Smooth muscle cell (in vitro differentiated cells): Measurements from ENCODE around the gene PTPRJ. TPM values are rescaled to one million over a fixed set of nuclear protein-coding genes. Genes with fewer than 3 reads are reported as not detected.

Experiments
- DNase-seq: peaks from one replicate; lab custom pipeline; 2025; ENCODE audit not compliant: unreplicated experiment; lab: John Stamatoyannopoulos, UW
- H2AFZ ChIP-seq: fragments of 200-600 bp; sonication (generic); 2 replicates; pipeline ENCODE4 v1.6.0; 2016; ENCODE audit warnings: antibody characterized with exemption, low read depth, mild to moderate bottlenecking
- H3F3A ChIP-seq: fragments of 200-600 bp; sonication (generic); 2 replicates; pipeline ENCODE4 v1.6.0; 2017; ENCODE audit warnings: antibody characterized with exemption, low read depth
- H3K27ac ChIP-seq: fragments of 200-600 bp; sonication (generic); 2 replicates; pipeline ENCODE4 v1.5.1; 2016; ENCODE audit warnings: low read depth, mild to moderate bottlenecking
- H3K27me3 ChIP-seq: fragments of 200-600 bp; sonication (generic); 2 replicates; pipeline ENCODE4 v1.6.1; 2016; ENCODE audit warnings: low read depth, mild to moderate bottlenecking
- H3K36me3 ChIP-seq: fragments of 200-600 bp; sonication (generic); 2 replicates; pipeline ENCODE4 v1.5.1; 2016; ENCODE audit warnings: low read depth
- H3K4me1 ChIP-seq: fragments of 200-600 bp; sonication (generic); 2 replicates; pipeline ENCODE4 v1.5.1; 2016; ENCODE audit warnings: low read depth
- H3K4me2 ChIP-seq: fragments of 200-600 bp; sonication (generic); 2 replicates; pipeline ENCODE4 v1.6.0; 2016; ENCODE audit warnings: mild to moderate bottlenecking
- H3K4me3 ChIP-seq: fragments of 200-600 bp; sonication (generic); 2 replicates; pipeline ENCODE4 v1.5.1; 2016; ENCODE audit warnings: mild to moderate bottlenecking
- H3K79me2 ChIP-seq: fragments of 200-600 bp; sonication (generic); 2 replicates; pipeline ENCODE4 v1.6.0; 2016; ENCODE audit warnings: low read depth, mild to moderate bottlenecking
- H3K9ac ChIP-seq: fragments of 200-600 bp; sonication (generic); 2 replicates; pipeline ENCODE4 v1.6.0; 2016; ENCODE audit warnings: low read depth
- H3K9me3 ChIP-seq: fragments of 200-600 bp; sonication (generic); replicated peaks from 2 replicates; pipeline ENCODE4 v1.5.1; 2016; ENCODE audit warnings: low read depth
- H4K20me1 ChIP-seq: fragments of 200-600 bp; sonication (generic); 2 replicates; pipeline ENCODE4 v1.6.0; 2016; ENCODE audit warnings: low read depth
- CTCF ChIP-seq: fragments of 200-600 bp; sonication (generic); IDR thresholded peaks from 2 replicates; pipeline ENCODE4 v1.5.1; 2017; ENCODE audit warnings: borderline replicate concordance, mild to moderate bottlenecking, antibody characterized with exemption; ENCODE audit not compliant: insufficient read depth, poor library complexity, severe bottlenecking
- WGBS: methylation state at CpG from one replicate; pipeline ENCODE4 v1.1.7; 2016; ENCODE audit warnings: low lambda C conversion rate; 5-methylcytosine and 5-hydroxymethylcytosine counted together
- polyA plus RNA-seq: library from polyadenylated mRNA; unstranded; fragments of >200 nt; fragmentation: Nextera tagmentation; extraction: Ambion mirVana; gene quantifications from 2 replicates; pipeline ENCODE4 v1.2.1, GENCODE V29; 2016
- total RNA-seq: library from RNA; depleted of rRNA; stranded (reverse); fragments of >200 nt; gene quantifications from 2 replicates; pipeline ENCODE4 v1.2.3, GENCODE V29; 2014

Gene PTPRJ
- total and polyA plus RNA-seq, 2 experiments from 2014 or later, result 1.5 to 6.3 TPM

- DNase-seq, result no peak
- H3K27me3 ChIP-seq, result no peaks in the 10 kb centered on the region
- no peaks in the 10 kb centered on the region for H3K36me3 ChIP-seq
- no peak overlapping the region for H3K4me3 ChIP-seq
- no peak overlapping the region for H3K4me2 ChIP-seq
- H4K20me1 ChIP-seq, result no peaks in the 10 kb centered on the region
- 96% methylated on average over 9 of the region's 9 CpGs for WGBS
- H3K27ac ChIP-seq, result no peak overlapping the region
- H3F3A ChIP-seq, result no peaks in the 10 kb centered on the region
- H3K9ac ChIP-seq, result no peak overlapping the region
- no peaks in the 10 kb centered on the region for H3K4me1 ChIP-seq
- H2AFZ ChIP-seq, result no peak overlapping the region
- no peaks in the 10 kb centered on the region for H3K79me2 ChIP-seq
- TF ChIP-seq CTCF, result no peak
- no peaks in the 10 kb centered on the region for H3K9me3 ChIP-seq
Observed at GRCh38 chr11:48043991-48044512, 63.7 kb downstream of the PTPRJ start.

- no peak overlapping the region for H3K9ac ChIP-seq
- no peaks in the 10 kb centered on the region for H3K4me1 ChIP-seq
- H3K27ac ChIP-seq, result no peak overlapping the region
- H3K4me3 ChIP-seq, result no peak overlapping the region
- WGBS, result 96% methylated on average over 7 of the region's 7 CpGs
- no peak overlapping the region for H3K4me2 ChIP-seq
- no peak overlapping the region for H2AFZ ChIP-seq
- no peak for DNase-seq
- H3K9me3 ChIP-seq, result no peaks in the 10 kb centered on the region
- H3F3A ChIP-seq, result no peaks in the 10 kb centered on the region
- H3K79me2 ChIP-seq, result no peaks in the 10 kb centered on the region
- no peak for TF ChIP-seq CTCF
- H4K20me1 ChIP-seq, result no peaks in the 10 kb centered on the region
- no peaks in the 10 kb centered on the region for H3K27me3 ChIP-seq
- no peaks in the 10 kb centered on the region for H3K36me3 ChIP-seq
Observed at GRCh38 chr11:48044577-48044976, 64.2 kb downstream of the PTPRJ start.

GRCh38 chr11:48045536-48045935 is 65.2 kb downstream of the PTPRJ start:
- WGBS, result over 99% methylated on average over 5 of the region's 5 CpGs
- no peak overlapping the region for H3K4me3 ChIP-seq
- no peaks in the 10 kb centered on the region for H3F3A ChIP-seq
- H3K79me2 ChIP-seq, result no peaks in the 10 kb centered on the region
- H3K9ac ChIP-seq, result no peak overlapping the region
- TF ChIP-seq CTCF, result no peak
- no peaks in the 10 kb centered on the region for H3K27me3 ChIP-seq
- no peaks in the 10 kb centered on the region for H3K9me3 ChIP-seq
- no peak for DNase-seq
- no peak overlapping the region for H3K4me2 ChIP-seq
- H3K4me1 ChIP-seq, result no peaks in the 10 kb centered on the region
- no peak overlapping the region for H2AFZ ChIP-seq
- H3K27ac ChIP-seq, result no peak overlapping the region
- H3K36me3 ChIP-seq, result no peaks in the 10 kb centered on the region
- H4K20me1 ChIP-seq, result no peaks in the 10 kb centered on the region

GRCh38 chr11:48047616-48048015 is 67.3 kb downstream of the PTPRJ start:
- TF ChIP-seq CTCF, result no peak
- no peaks in the 10 kb centered on the region for H3K36me3 ChIP-seq
- H3K9me3 ChIP-seq, result no peaks in the 10 kb centered on the region
- peak overlapping the region; percentile 80 for H3K27ac ChIP-seq
- no peaks in the 10 kb centered on the region for H3K79me2 ChIP-seq
- DNase-seq, result peak; percentile 5
- H3K27me3 ChIP-seq, result no peaks in the 10 kb centered on the region
- H3K9ac ChIP-seq, result peak overlapping the region; percentile 29
- no peak overlapping the region for H2AFZ ChIP-seq
- H3F3A ChIP-seq, result no peaks in the 10 kb centered on the region
- H3K4me1 ChIP-seq, result no peaks in the 10 kb centered on the region
- 55% methylated on average over 8 of the region's 8 CpGs for WGBS
- H3K4me3 ChIP-seq, result no peak overlapping the region
- no peaks in the 10 kb centered on the region for H4K20me1 ChIP-seq
- H3K4me2 ChIP-seq, result peak overlapping the region; percentile 46
